Measurements from ENCODE around the gene SDK1.

- TF ChIP-seq HDGF (IDR thresholded peaks at IDR 0.05; ENCODE audit: borderline replicate concordance) = no peak
- TF ChIP-seq BHLHE40 (IDR thresholded peaks at IDR 0.05; ENCODE audit: borderline replicate concordance) = no peak
- TF ChIP-seq ELF4 (IDR thresholded peaks at IDR 0.05) = no peak
- no peak for TF ChIP-seq TARDBP (IDR thresholded peaks at IDR 0.05)
- no peak for TF ChIP-seq ZNF384 (IDR thresholded peaks at IDR 0.05)
- TF ChIP-seq SP1 (IDR thresholded peaks at IDR 0.05) = no peak
- no peak for TF ChIP-seq NFRKB (IDR thresholded peaks at IDR 0.05)
- no peak for TF ChIP-seq ARNT (IDR thresholded peaks at IDR 0.05)
- no peak for TF ChIP-seq SUZ12 (IDR thresholded peaks at IDR 0.05)
- TF ChIP-seq FOXM1 (IDR thresholded peaks at IDR 0.05; ENCODE audit: borderline replicate concordance) = no peak
- no peak for TF ChIP-seq LEF1 (IDR thresholded peaks at IDR 0.05; ENCODE audit: borderline replicate concordance)
- no peak for TF ChIP-seq CTBP1 (IDR thresholded peaks at IDR 0.05; ENCODE audit: borderline replicate concordance)
- no peak for TF ChIP-seq FOXA1 (IDR thresholded peaks at IDR 0.05)
- no peak for TF ChIP-seq FOXK2 (IDR thresholded peaks at IDR 0.05)
Observed at GRCh38 chr7:4205828-4206227, 904.8 kb downstream of the SDK1 start.
